Transverse colon (tissue), 4 donors: ENCODE data around the gene BMPR1B.

ENCODE experiments used
- EP300 ChIP-seq: sonication (generic); formaldehyde crosslinking; IDR thresholded peaks from one replicate; pipeline ENCODE4 v1.6.1; 2017; ENCODE audit warnings: antibody characterized with exemption, low read depth
- POLR2A ChIP-seq: fragments of 450-650 bp; IDR thresholded peaks from one replicate; pipeline ENCODE4 v1.6.1; 2016; ENCODE audit warnings: antibody characterized with exemption, mild to moderate bottlenecking, moderate library complexity
- POLR2AphosphoS5 ChIP-seq, 3 donors: sonication (generic); formaldehyde crosslinking; IDR thresholded peaks; one replicate each; pipeline ENCODE4 v1.6.1; 2016; ENCODE audit warnings: antibody characterized with exemption in 3 of 3
- TF ChIP-seq, protein P1 (sequence below), 5 experiments: fragments of 200-600 bp in 3 of 5; fragments of 450-650 bp in 2 of 5; sonication (generic) in 3 of 5; IDR thresholded peaks; 1 replicate in 2 of 5; 2 replicates in 3 of 5; pipeline ENCODE4 v1.5.1; 2016 to 2017; ENCODE audit warnings: antibody characterized with exemption in 5 of 5, inconsistent platforms in 3 of 5, mild to moderate bottlenecking in 2 of 5, moderate library complexity in 1 of 5

DNA sequence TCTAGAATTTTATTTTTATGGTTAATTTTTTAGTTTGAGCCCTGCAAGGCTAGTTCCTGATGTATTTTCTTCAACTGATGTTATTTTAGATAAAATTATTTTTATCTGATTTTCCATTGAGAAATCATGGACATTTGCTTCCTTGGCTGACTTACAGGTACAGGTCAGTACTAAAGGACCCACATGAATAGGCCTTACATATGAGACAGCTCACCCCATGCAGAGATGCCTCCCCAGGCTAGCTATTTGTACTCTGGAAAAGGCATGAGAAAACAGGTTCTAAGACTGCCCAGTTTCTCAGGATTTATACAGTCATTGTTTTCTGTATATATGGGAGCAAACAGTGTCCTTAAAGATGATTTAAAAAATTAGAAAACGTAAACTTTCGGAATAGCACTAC is 255.5 kb downstream of the BMPR1B start:
- no peak for TF ChIP-seq POLR2A
- TF ChIP-seq, protein P1, sequence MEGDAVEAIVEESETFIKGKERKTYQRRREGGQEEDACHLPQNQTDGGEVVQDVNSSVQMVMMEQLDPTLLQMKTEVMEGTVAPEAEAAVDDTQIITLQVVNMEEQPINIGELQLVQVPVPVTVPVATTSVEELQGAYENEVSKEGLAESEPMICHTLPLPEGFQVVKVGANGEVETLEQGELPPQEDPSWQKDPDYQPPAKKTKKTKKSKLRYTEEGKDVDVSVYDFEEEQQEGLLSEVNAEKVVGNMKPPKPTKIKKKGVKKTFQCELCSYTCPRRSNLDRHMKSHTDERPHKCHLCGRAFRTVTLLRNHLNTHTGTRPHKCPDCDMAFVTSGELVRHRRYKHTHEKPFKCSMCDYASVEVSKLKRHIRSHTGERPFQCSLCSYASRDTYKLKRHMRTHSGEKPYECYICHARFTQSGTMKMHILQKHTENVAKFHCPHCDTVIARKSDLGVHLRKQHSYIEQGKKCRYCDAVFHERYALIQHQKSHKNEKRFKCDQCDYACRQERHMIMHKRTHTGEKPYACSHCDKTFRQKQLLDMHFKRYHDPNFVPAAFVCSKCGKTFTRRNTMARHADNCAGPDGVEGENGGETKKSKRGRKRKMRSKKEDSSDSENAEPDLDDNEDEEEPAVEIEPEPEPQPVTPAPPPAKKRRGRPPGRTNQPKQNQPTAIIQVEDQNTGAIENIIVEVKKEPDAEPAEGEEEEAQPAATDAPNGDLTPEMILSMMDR (IDR thresholded peaks at IDR 0.05), result no peak
- no peak for TF ChIP-seq POLR2AphosphoS5 (IDR thresholded peaks at IDR 0.05)
- TF ChIP-seq EP300, result no peak
